HG03039 (cell line): ENCODE measurements around the gene PRDM16.

ENCODE experiments used
- ATAC-seq: cut with Tn5 transposase; IDR thresholded peaks from one replicate; pipeline ENCODE4 v1.9.1; 2021; ENCODE audit warnings: mild to moderate bottlenecking, moderate library complexity; ENCODE audit not compliant: unreplicated experiment

PRDM16 gene

GRCh38 chr1:3289502-3289901 is 220.5 kb downstream of the PRDM16 start:
- no peak for ATAC-seq

DNA sequence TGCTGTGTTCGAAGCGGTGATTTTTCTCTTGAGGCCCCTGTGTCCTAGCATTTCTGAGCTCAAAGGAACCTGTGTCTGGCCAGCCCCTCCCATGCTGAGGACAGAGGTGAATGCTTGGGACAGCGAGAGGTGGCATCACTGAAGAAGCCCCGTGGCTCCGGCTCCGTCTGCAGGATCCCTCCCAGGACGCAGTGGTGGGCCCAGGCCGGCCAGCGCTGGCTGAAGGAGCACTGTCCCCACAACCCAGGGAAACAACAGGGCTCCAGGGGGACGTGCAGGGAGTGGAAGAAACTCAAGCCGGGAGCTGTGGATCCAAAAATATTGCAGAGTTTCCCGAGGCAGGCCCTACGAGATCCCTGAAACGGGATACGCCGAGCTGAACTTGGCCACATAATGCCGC is 221.4 kb downstream of the PRDM16 start:
- ATAC-seq: no peak

GRCh38 chr1:3290915-3291314 is 221.9 kb downstream of the PRDM16 start:
- no peak for ATAC-seq

DNA sequence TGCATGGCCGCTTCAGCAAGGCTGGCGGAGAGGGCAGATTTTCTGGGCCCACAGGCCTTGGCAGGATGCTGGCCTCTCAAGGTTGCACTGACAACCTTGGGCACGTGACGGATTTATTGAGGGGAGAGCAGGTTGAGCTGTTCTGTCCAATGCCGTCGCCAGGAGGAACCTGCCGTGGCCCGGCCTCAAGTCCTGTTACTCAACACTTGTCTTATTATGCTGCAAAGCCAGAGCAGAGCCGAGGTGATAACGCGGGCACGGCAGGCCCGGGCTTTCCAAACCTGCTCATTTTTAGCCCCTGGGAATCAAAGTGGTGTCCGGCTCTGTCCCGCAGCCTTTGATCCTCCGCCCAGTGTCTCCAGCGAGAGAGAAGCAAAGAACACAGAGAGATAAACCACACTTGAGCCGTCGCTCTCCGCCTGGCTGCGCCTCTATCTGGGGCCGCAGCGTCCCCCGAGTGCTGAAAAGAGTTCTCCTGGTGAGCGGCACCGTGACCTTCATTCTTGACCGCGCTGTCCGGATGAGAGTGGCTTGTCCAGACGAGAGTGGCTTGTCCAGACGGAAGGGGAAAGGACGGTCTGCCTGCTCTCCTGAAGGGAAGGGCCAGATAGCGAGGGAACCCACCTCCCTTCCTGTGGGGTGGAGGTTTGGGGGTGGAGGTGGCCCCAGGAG is 223.2 kb downstream of the PRDM16 start:
- ATAC-seq: no peak

GRCh38 chr1:3292868-3293562 is 224.0 kb downstream of the PRDM16 start:
- ATAC-seq: no peak

DNA sequence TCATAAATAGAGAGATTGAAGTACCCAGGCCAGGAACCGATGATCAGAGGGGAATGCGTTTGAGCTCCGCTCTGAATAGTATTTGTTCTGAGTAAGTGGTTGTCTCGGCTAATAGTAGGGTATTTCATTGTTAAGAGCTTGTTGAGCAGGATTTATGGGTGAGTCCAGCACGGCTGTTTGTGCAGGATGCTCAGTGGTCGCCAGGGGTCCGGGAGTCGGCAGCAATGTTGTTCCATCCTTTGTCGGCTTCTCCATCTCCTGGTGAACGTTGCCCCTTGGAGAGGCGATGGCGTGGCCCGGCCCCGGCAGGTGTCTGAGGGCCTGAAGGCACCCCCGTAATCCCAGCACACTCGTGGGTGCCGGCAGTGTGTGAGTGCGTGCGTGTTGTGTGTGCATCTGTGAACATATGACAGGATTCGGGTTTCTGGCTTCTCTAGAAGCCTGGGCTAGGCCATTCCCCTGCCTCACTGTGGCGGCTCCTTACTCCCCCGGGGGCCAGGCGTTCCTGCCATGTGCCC is 224.6 kb downstream of the PRDM16 start:
- no peak for ATAC-seq

- no peak for ATAC-seq
Observed at GRCh38 chr1:3294450-3294849, 225.4 kb downstream of the PRDM16 start.

DNA sequence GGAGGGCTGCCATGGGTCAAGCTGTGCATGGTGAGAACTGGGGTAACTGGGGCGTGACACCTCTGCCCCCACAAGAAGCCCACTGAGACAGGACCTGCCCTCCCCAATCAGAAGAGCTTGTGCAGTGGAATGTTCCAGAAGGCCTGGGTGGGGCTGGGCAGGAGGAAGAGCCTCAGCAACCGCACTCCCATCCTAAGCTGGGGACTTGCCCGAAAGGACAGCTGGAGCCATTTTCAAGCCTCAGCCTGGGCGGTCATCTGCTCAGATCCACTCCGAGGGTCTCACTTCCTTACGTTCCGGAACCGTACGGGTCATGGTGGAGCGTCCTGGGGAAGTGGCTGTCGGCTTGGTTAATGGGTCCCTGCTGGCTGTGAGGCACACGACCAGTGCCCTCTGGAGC is 226.8 kb downstream of the PRDM16 start:
- no peak for ATAC-seq

DNA sequence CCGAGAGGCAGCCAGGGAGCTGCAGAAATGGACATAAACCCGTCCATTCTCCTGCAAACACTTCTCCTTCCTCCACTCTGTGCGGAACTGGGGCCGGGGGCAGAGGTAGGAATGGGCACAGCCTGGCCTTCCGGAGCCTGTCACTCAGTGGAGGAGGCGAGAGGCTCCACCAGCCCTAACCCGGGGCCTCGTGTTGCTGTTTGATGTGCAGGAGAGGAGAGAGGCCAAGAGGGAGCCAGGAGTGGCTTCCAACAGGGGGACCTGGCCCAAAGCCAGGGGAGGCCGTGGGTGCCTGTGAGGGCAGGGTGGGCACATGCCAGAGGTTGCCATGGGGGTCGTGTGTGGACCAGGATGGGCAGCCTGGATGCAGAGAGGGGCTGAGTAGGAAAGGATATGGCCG is 227.3 kb downstream of the PRDM16 start:
- ATAC-seq: no peak

DNA sequence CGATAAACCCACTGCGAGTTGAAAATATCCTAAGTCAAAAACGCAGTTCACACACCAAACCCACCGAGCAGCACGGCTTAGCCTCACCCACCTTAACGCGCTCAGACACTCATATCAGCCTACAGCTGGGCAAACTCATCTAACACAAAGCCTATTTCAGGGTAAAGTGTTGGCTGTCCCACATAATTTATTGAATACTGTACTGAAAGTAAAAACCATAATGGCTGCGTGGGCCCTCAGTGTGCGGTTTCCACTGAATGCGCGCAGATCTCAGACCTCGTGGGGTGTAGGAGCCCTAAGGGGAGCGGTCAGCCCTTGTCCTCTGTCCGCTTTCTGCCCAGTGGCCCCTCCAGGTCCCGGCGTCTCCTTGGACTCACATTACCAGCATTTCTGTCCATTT is 227.8 kb downstream of the PRDM16 start:
- no peak for ATAC-seq

DNA sequence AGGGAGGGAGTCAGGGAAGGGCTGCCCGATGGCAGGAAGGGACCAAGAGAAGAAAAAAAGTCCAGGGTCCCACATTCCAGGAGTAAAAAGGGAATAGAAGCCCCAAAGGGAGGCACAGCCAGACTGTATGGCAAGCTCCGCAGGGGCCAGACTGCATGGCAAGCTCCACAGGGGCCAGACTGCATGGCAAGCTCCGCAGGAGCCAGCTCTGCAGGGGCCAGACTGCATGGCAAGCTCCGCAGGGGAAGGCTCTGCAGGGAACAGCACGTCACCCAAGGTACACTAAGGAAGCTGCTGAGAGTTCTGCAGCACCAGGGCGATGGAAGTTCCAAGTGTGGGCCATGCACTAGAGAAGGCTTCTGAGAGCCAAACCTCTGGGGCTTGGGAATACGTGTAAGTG is 228.8 kb downstream of the PRDM16 start:
- ATAC-seq: no peak

- no peak for ATAC-seq
Observed at GRCh38 chr1:3298197-3298596, 229.2 kb downstream of the PRDM16 start.

DNA sequence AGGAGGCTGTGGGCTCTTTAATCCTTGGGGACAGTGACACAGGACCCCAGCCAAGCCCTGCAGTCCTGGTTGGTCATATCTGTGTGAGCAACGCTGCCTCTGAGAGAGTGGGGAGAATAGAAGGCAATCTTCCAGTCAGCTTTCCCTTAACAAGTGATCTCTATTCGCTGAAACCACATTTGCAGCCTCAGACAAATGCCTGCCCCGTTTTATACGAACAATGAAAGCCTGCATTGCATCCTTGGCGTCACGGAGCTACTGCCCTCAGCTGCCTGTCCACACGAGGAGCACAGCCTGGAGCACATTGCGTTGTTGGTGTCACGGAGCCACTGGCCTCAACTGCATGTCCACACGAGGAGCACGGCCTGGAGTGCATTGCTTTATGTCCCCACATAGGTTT is 235.2 kb downstream of the PRDM16 start:
- no peak for ATAC-seq

DNA sequence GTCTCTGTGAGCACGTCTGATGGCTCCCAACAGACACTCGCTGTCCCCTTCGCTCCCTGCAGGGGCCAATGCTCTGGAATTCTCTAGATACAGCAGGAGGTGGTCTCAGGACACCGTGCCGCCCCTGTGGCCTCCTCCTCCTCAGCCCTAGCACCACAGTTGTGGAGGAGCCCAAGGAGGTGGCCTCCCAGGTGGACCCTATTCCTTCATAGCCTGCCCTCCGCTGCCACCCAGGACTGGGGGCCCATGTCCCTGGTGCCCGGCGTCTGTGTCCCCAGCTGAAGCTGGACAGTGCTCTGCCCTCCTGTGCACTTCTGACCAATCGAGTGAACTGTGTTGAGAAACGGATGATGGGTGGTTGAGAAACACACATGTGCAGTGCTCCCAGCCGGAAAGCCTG is 235.7 kb downstream of the PRDM16 start:
- no peak for ATAC-seq

DNA sequence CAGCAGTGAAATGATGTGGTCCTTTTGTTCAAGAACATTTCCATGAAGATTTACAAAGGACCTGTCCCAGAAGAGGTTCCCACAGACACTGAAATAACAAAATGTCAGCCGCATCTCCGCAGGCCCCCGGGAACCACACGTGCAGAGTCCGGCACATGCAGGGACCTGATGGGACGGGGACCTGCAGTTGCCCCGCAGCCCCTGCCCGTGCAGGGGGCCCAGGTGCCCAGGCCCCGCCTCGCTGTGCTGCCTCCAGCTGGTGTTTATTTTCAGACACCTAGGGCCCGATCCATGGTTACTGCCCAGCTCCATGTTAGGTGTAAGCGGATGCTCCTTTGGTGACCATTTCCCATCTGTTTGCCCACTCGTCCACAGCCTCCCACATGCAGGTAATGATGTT is 236.2 kb downstream of the PRDM16 start:
- ATAC-seq: no peak

GRCh38 chr1:3306583-3307291 is 237.7 kb downstream of the PRDM16 start:
- ATAC-seq: no peak

GRCh38 chr1:3307359-3307758 is 238.4 kb downstream of the PRDM16 start:
- ATAC-seq: no peak

DNA sequence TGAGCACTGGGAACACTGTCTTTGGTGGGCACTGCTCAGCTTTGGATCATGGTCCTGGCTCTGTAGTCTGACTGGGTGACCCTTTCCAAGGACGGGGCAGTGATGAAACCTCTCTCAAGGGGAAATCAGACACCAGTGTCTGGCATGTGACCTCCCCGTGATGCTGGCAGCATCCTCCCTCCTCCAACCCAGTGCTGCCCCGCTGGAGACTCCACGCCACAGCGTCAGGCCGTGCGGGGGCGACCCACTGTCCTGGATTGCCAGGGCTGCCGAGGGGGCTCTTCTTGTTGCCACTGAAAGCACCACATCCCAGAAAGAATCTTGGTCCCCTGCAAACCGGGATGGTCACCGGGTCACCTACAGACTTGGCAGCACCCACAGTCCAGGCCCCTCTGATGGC is 239.1 kb downstream of the PRDM16 start:
- no peak for ATAC-seq

DNA sequence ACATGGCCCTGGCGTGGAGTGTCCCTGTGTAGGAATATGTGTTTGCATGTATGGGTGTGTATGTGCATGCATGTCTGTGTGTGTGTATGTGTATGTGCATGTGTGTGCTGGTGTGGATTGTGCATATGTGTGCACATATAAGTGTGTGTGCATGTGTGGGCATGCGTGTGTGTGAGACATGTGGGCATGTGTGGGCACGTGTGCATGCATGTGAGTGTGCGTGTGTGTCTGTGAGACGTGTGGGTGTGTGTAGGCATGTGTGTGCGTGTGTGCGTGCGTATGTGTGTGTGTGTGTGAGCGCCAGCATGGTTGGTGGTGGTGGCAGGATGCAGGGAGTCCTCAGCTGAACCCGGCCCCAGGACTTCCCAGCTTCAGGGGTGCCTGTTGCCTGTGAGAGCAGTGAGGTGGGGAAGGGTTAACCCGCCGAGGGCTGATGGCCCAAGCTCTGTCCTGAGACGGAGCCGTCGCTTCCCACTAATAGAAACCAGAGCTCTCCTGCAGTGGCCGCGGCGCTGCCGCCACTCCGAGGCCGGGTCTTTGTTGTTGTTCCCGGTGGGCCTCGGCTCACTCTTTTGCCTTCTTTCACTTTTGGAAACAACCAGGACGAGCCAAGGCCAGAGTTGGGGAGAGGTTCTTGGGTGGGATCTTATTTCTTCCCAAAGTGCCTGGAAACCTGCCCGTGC is 241.9 kb downstream of the PRDM16 start:
- no peak for ATAC-seq

GRCh38 chr1:3311711-3312110 is 242.7 kb downstream of the PRDM16 start:
- no peak for ATAC-seq

DNA sequence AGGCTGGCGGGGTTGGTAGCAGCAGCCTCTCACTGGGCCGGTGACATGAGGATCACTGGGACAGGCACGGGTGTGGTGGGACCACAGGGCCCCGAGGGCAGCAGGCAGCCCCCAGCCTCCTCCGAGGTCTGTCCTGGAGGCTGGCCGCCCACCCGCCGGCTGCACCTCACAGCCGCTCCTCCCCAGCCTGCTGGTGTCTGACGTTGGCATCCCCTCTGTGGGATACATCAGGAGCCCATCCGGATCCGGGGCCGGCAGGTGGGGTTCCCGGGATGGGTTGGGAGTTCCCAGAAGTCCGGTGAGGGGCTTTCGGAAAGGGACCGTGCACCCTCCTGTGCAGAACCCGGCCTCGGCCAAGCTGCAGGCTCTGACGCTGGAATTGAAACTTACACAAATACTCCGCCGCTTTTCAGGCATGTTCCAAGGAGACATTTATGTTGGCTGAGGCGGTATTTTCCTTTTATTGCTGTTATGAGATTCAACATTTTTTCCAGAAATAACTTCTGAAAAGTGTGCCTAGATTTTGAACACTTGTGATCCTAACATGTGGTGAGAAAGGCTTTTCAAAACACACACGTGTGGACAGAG is 243.4 kb downstream of the PRDM16 start:
- no peak for ATAC-seq
